K562 (cell line): ENCODE results near the gene ARHGEF6.

Experiments
- CC2D1A ChIP-seq: fragments of 450-650 bp; IDR thresholded peaks from 2 replicates; pipeline ENCODE4 v1.6.1; 2017; ENCODE audit warnings: mild to moderate bottlenecking
- CHD2 ChIP-seq: IDR thresholded peaks from 2 replicates; pipeline ENCODE4 v1.6.1; 2011; ENCODE audit warnings: low read depth, low read length
- EZH2 ChIP-seq: IDR thresholded peaks from 2 replicates; pipeline ENCODE4 v1.6.1; 2012; ENCODE audit warnings: low read depth, mild to moderate bottlenecking, inconsistent platforms, low read length, borderline replicate concordance
- FOXA3 ChIP-seq, 2 experiments: fragments of 450-650 bp in 1 of 2; sonication (generic) in 1 of 2; formaldehyde crosslinking; IDR thresholded peaks in 1 of 2; conservative IDR thresholded peaks in 1 of 2; 2 replicates each; pipeline versions ENCODE4 v1.4.0 to v1.8.0; 2020 to 2022; ENCODE audit warnings: mild to moderate bottlenecking in 2 of 2, missing genetic modification reagents in 1 of 2
- GABPB2 ChIP-seq: fragments of 250-450 bp; sonication (Bioruptor Pico); conservative IDR thresholded peaks from 2 replicates; pipeline ENCODE4 v1.5.1; 2021; ENCODE audit warnings: mild to moderate bottlenecking
- GATAD2A ChIP-seq: fragments of 450-650 bp; IDR thresholded peaks from 2 replicates; pipeline ENCODE4 v1.6.1; 2017
- NFYB ChIP-seq: IDR thresholded peaks from 2 replicates; pipeline ENCODE4 v1.6.1; 2011; ENCODE audit warnings: mild to moderate bottlenecking, moderate library complexity; ENCODE audit not compliant: insufficient read length; ENCODE audit errors: extremely low read depth
- PHF21A ChIP-seq: fragments of 450-650 bp; IDR thresholded peaks from 2 replicates; pipeline ENCODE4 v1.6.1; 2017; ENCODE audit warnings: low read depth, borderline replicate concordance
- POLR2AphosphoS5 ChIP-seq: IDR thresholded peaks from 2 replicates; pipeline ENCODE4 v1.6.1; 2011; ENCODE audit warnings: mild to moderate bottlenecking, low read depth, low read length, moderate library complexity; ENCODE audit not compliant: control insufficient read depth, insufficient read depth
- RBM15 ChIP-seq: fragments of 200-400 bp; formaldehyde crosslinking; IDR thresholded peaks from 2 replicates; pipeline ENCODE4 v1.6.1; 2018; ENCODE audit warnings: mild to moderate bottlenecking, low read length, moderate library complexity; ENCODE audit not compliant: insufficient read depth
- RNF2 ChIP-seq: sonication (generic); IDR thresholded peaks from 2 replicates; pipeline ENCODE4 v1.6.1; 2016
- ZFP36 ChIP-seq: fragments of 150-350 bp; IDR thresholded peaks from 2 replicates; pipeline ENCODE4 v1.6.1; 2018; ENCODE audit warnings: low read length, low read depth; ENCODE audit not compliant: partially characterized antibody
- ZSCAN29 ChIP-seq: fragments of 450-650 bp; IDR thresholded peaks from 2 replicates; pipeline ENCODE4 v1.6.1; 2017

DNA sequence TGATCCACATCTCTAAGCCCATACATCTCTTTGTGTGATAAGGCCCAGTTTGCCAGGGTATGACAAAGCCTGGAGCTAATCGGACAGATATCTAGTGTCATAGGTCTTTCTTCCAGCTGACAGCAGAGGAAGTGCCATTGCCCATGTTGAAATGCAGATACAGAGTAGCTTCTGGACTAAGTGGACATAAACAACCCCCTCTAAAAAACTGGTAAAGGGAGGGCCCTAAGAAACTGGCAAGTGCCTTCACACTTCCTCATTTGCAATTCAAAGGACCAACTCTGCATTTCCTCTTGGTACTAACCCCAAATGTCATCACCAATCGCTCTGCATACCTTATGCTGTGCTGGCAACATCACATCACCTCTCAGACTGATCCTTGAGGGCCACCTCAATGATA, 20.8 kb downstream of the ARHGEF6 start:
- TF ChIP-seq GABPB2 (CRISPR knock-in tag) (no peak), CC2D1A (no peak), NFYB (no peak), ZSCAN29 (no peak), RNF2 (no peak), GATAD2A (no peak), PHF21A (no peak), EZH2 (no peak), RBM15 (no peak), POLR2AphosphoS5 (no peak), ZFP36 (no peak), FOXA3 (CRISPR knock-in tag; conservative IDR thresholded peaks at IDR 0.05 in 1 of 2, IDR thresholded peaks at IDR 0.05 in 1 of 2) (no peak), CHD2 (no peak)
